HG03575 (cell line): ENCODE results near the gene CTXND1.
"Not testable (repeated sequence)": the region's sequence is repeated elsewhere in the genome, so short reads cannot be mapped to it uniquely, and the experiment has no call there.

Experiments
- ATAC-seq: cut with Tn5 transposase; IDR thresholded peaks from one replicate; pipeline ENCODE4 v1.9.1; 2021; ENCODE audit not compliant: unreplicated experiment, insufficient number of reproducible peaks, low FRiP score; ENCODE audit errors: extremely low read depth

CTXND1 gene

GRCh38 chr15:80252121-80252518, at the start of gene CTXND1:
Gene CTXND1, minus strand, starts transcription at chr15:80252213. Its CDS starts 50,264 bp downstream, at chr15:80201949.
- no peak for ATAC-seq

GRCh38 chr15:80301472-80301871, 49.5 kb upstream of the CTXND1 start:
- ATAC-seq = no peak

- not testable (repeated sequence) for ATAC-seq
Measured at GRCh38 chr15:80295777-80296176, 43.8 kb upstream of the CTXND1 start.

GRCh38 chr15:80292079-80292478, 40.1 kb upstream of the CTXND1 start:
- ATAC-seq = no peak

- not testable (repeated sequence) for ATAC-seq
Measured at GRCh38 chr15:80290891-80291290, 38.9 kb upstream of the CTXND1 start.

- ATAC-seq = no peak
Measured at GRCh38 chr15:80289528-80290495, 37.8 kb upstream of the CTXND1 start.

- no peak for ATAC-seq
Measured at GRCh38 chr15:80288131-80288530, 36.1 kb upstream of the CTXND1 start.

- ATAC-seq = no peak
Measured at GRCh38 chr15:80286055-80286454, 34.0 kb upstream of the CTXND1 start.

GRCh38 chr15:80285379-80285778, 33.4 kb upstream of the CTXND1 start:
- no peak for ATAC-seq

- ATAC-seq = no peak
Measured at GRCh38 chr15:80283531-80283930, 31.5 kb upstream of the CTXND1 start.

GRCh38 chr15:80277147-80277546, 25.1 kb upstream of the CTXND1 start:
- no peak for ATAC-seq

GRCh38 chr15:80275961-80276360, 23.9 kb upstream of the CTXND1 start:
- ATAC-seq = no peak

- ATAC-seq = no peak
Measured at GRCh38 chr15:80274996-80275395, 23.0 kb upstream of the CTXND1 start.

GRCh38 chr15:80274554-80274953, 22.5 kb upstream of the CTXND1 start:
- ATAC-seq = no peak

GRCh38 chr15:80272987-80273386, 21.0 kb upstream of the CTXND1 start:
- ATAC-seq = no peak

- ATAC-seq = no peak
Measured at GRCh38 chr15:80270472-80270871, 18.5 kb upstream of the CTXND1 start.

- no peak for ATAC-seq
Measured at GRCh38 chr15:80268101-80268500, 16.1 kb upstream of the CTXND1 start.

GRCh38 chr15:80267658-80268057, 15.6 kb upstream of the CTXND1 start:
- ATAC-seq = no peak

GRCh38 chr15:80266745-80267144, 14.7 kb upstream of the CTXND1 start:
- ATAC-seq = no peak

- no peak for ATAC-seq
Measured at GRCh38 chr15:80266113-80266512, 14.1 kb upstream of the CTXND1 start.

GRCh38 chr15:80265021-80265420, 13.0 kb upstream of the CTXND1 start:
- no peak for ATAC-seq
